Measurements from ENCODE around the gene SPDL1.

Gene SPDL1

GRCh38 chr5:169583424-169584220 is at the start of gene SPDL1:
SPDL1 (plus strand) TSS chr5:169583773; CDS start chr5:169588417, 4,644 bp downstream.
- peak; percentile 70 for DNase-seq

- no peak for DNase-seq
Measured at GRCh38 chr5:169534311-169534880, 49.2 kb upstream of the SPDL1 start.

- no peak for DNase-seq
Measured at GRCh38 chr5:169534939-169535338, 48.6 kb upstream of the SPDL1 start.

- no peak for DNase-seq
Measured at GRCh38 chr5:169538944-169539343, 44.6 kb upstream of the SPDL1 start.

- DNase-seq, result no peak
Measured at GRCh38 chr5:169542811-169543210, 40.8 kb upstream of the SPDL1 start.

GRCh38 chr5:169544264-169544950 is 39.2 kb upstream of the SPDL1 start:
- no peak for DNase-seq

- DNase-seq, result no peak
Measured at GRCh38 chr5:169545762-169546161, 37.8 kb upstream of the SPDL1 start.

GRCh38 chr5:169546346-169546745 is 37.2 kb upstream of the SPDL1 start:
- DNase-seq, result no peak

GRCh38 chr5:169547508-169547907 is 36.1 kb upstream of the SPDL1 start:
- no peak for DNase-seq

GRCh38 chr5:169548315-169548714 is 35.3 kb upstream of the SPDL1 start:
- DNase-seq, result no peak

GRCh38 chr5:169549453-169550100 is 34.0 kb upstream of the SPDL1 start:
- DNase-seq, result no peak

- DNase-seq, result no peak
Measured at GRCh38 chr5:169550227-169550626, 33.3 kb upstream of the SPDL1 start.

- DNase-seq, result no peak
Measured at GRCh38 chr5:169551146-169551545, 32.4 kb upstream of the SPDL1 start.

GRCh38 chr5:169551696-169552095 is 31.9 kb upstream of the SPDL1 start:
- DNase-seq, result no peak

GRCh38 chr5:169554251-169554650 is 29.3 kb upstream of the SPDL1 start:
- no peak for DNase-seq

- no peak for DNase-seq
Measured at GRCh38 chr5:169557838-169558237, 25.7 kb upstream of the SPDL1 start.

GRCh38 chr5:169561893-169562292 is 21.7 kb upstream of the SPDL1 start:
- no peak for DNase-seq

GRCh38 chr5:169563369-169563768 is 20.2 kb upstream of the SPDL1 start:
- DNase-seq, result no peak

GRCh38 chr5:169566202-169566601 is 17.4 kb upstream of the SPDL1 start:
- no peak for DNase-seq

- DNase-seq, result no peak
Measured at GRCh38 chr5:169567079-169567478, 16.5 kb upstream of the SPDL1 start.

GRCh38 chr5:169569513-169569912 is 14.1 kb upstream of the SPDL1 start:
- DNase-seq, result no peak

- no peak for DNase-seq
Measured at GRCh38 chr5:169571355-169571754, 12.2 kb upstream of the SPDL1 start.

- no peak for DNase-seq
Measured at GRCh38 chr5:169574134-169574646, 9.4 kb upstream of the SPDL1 start.

Measured in DMS153 (cell line).